ENCODE results near the gene TSC2. TPM values are rescaled to one million over a fixed set of nuclear protein-coding genes. Genes with fewer than 3 reads are reported as not detected.
"Not testable (repeated sequence)": the region's sequence is repeated elsewhere in the genome, so short reads cannot be mapped to it uniquely, and the experiment has no call there.

Gene TSC2
- total RNA-seq, 1 donor from 2014 or later, result 194 TPM

- not testable (repeated sequence) for H3K4me1 Mint-ChIP-seq (ENCODE audit: unreplicated experiment); H3K36me3 Mint-ChIP-seq (ENCODE audit: unreplicated experiment); DNase-seq (ENCODE audit: extremely low spot score, unreplicated experiment); H3K27ac Mint-ChIP-seq (ENCODE audit: unreplicated experiment); H3K4me3 Mint-ChIP-seq (ENCODE audit: unreplicated experiment); H3K9me3 Mint-ChIP-seq (ENCODE audit: unreplicated experiment); H3K27me3 Mint-ChIP-seq (ENCODE audit: unreplicated experiment)
These were observed 63.2 kb downstream of the TSC2 start for GRCh38 chr16:2111009-2111353.

GRCh38 chr16:2111412-2112335 is 63.9 kb downstream of the TSC2 start:
- not testable (repeated sequence) for H3K36me3 Mint-ChIP-seq (ENCODE audit: unreplicated experiment); H3K27ac Mint-ChIP-seq (ENCODE audit: unreplicated experiment); H3K4me1 Mint-ChIP-seq (ENCODE audit: unreplicated experiment); H3K27me3 Mint-ChIP-seq (ENCODE audit: unreplicated experiment); H3K4me3 Mint-ChIP-seq (ENCODE audit: unreplicated experiment); DNase-seq (ENCODE audit: extremely low spot score, unreplicated experiment); H3K9me3 Mint-ChIP-seq (ENCODE audit: unreplicated experiment)

- H3K4me1 Mint-ChIP-seq (ENCODE audit: unreplicated experiment); H3K4me3 Mint-ChIP-seq (ENCODE audit: unreplicated experiment); H3K9me3 Mint-ChIP-seq (ENCODE audit: unreplicated experiment); DNase-seq (ENCODE audit: extremely low spot score, unreplicated experiment); H3K36me3 Mint-ChIP-seq (ENCODE audit: unreplicated experiment); H3K27me3 Mint-ChIP-seq (ENCODE audit: unreplicated experiment); H3K27ac Mint-ChIP-seq (ENCODE audit: unreplicated experiment): not testable (repeated sequence)
These were observed 64.8 kb downstream of the TSC2 start for GRCh38 chr16:2112539-2113106.

GRCh38 chr16:2114225-2114624 is 66.4 kb downstream of the TSC2 start:
- not testable (repeated sequence) for H3K4me1 Mint-ChIP-seq (ENCODE audit: unreplicated experiment); H3K27ac Mint-ChIP-seq (ENCODE audit: unreplicated experiment); H3K27me3 Mint-ChIP-seq (ENCODE audit: unreplicated experiment); DNase-seq (ENCODE audit: extremely low spot score, unreplicated experiment); H3K4me3 Mint-ChIP-seq (ENCODE audit: unreplicated experiment); H3K9me3 Mint-ChIP-seq (ENCODE audit: unreplicated experiment); H3K36me3 Mint-ChIP-seq (ENCODE audit: unreplicated experiment)

GRCh38 chr16:2114885-2115590 is 67.3 kb downstream of the TSC2 start:
- H3K27ac Mint-ChIP-seq (ENCODE audit: unreplicated experiment); H3K4me3 Mint-ChIP-seq (ENCODE audit: unreplicated experiment); H3K27me3 Mint-ChIP-seq (ENCODE audit: unreplicated experiment); H3K9me3 Mint-ChIP-seq (ENCODE audit: unreplicated experiment); H3K4me1 Mint-ChIP-seq (ENCODE audit: unreplicated experiment); H3K36me3 Mint-ChIP-seq (ENCODE audit: unreplicated experiment): not testable (repeated sequence)
- DNase-seq (ENCODE audit: extremely low spot score, unreplicated experiment), result peak; percentile 79

- peak; percentile 80 for DNase-seq (ENCODE audit: extremely low spot score, unreplicated experiment)
- Mint-ChIP-seq H3K4me1 (ENCODE audit: unreplicated experiment) (peaks cover 4% of the 10 kb centered on the region), H3K9me3 (ENCODE audit: unreplicated experiment) (no peaks in the 10 kb centered on the region), H3K36me3 (ENCODE audit: unreplicated experiment) (peaks cover 4% of the 10 kb centered on the region), H3K27ac (ENCODE audit: unreplicated experiment) (no peak overlapping the region), H3K27me3 (ENCODE audit: unreplicated experiment) (no peaks in the 10 kb centered on the region), H3K4me3 (ENCODE audit: unreplicated experiment) (no peak overlapping the region)
- no peak for TF ChIP-seq CTCF (IDR thresholded peaks at IDR 0.05)
These were observed 67.8 kb downstream of the TSC2 start for GRCh38 chr16:2115591-2115973.

- H3K27ac Mint-ChIP-seq (ENCODE audit: unreplicated experiment); H3K27me3 Mint-ChIP-seq (ENCODE audit: unreplicated experiment); H3K36me3 Mint-ChIP-seq (ENCODE audit: unreplicated experiment); DNase-seq (ENCODE audit: extremely low spot score, unreplicated experiment); H3K4me3 Mint-ChIP-seq (ENCODE audit: unreplicated experiment); H3K4me1 Mint-ChIP-seq (ENCODE audit: unreplicated experiment); H3K9me3 Mint-ChIP-seq (ENCODE audit: unreplicated experiment): not testable (repeated sequence)
These were observed 68.6 kb downstream of the TSC2 start for GRCh38 chr16:2116428-2116827.

- H3K27ac Mint-ChIP-seq (ENCODE audit: unreplicated experiment); DNase-seq (ENCODE audit: extremely low spot score, unreplicated experiment); H3K9me3 Mint-ChIP-seq (ENCODE audit: unreplicated experiment); H3K36me3 Mint-ChIP-seq (ENCODE audit: unreplicated experiment); H3K27me3 Mint-ChIP-seq (ENCODE audit: unreplicated experiment); H3K4me3 Mint-ChIP-seq (ENCODE audit: unreplicated experiment): not testable (repeated sequence)
- H3K4me1 Mint-ChIP-seq (ENCODE audit: unreplicated experiment), result peaks cover 14% of the 10 kb centered on the region
These were observed 69.6 kb downstream of the TSC2 start for GRCh38 chr16:2117341-2117740.

- DNase-seq (ENCODE audit: extremely low spot score, unreplicated experiment); H3K27ac Mint-ChIP-seq (ENCODE audit: unreplicated experiment); H3K9me3 Mint-ChIP-seq (ENCODE audit: unreplicated experiment); H3K27me3 Mint-ChIP-seq (ENCODE audit: unreplicated experiment); H3K36me3 Mint-ChIP-seq (ENCODE audit: unreplicated experiment); H3K4me3 Mint-ChIP-seq (ENCODE audit: unreplicated experiment): not testable (repeated sequence)
- peaks cover 17% of the 10 kb centered on the region for H3K4me1 Mint-ChIP-seq (ENCODE audit: unreplicated experiment)
These were observed 70.4 kb downstream of the TSC2 start for GRCh38 chr16:2117960-2118722.

All from osteocyte (in vitro differentiated cells).